ENCODE results near the gene MTERF2. TPM values are rescaled to one million over a fixed set of nuclear protein-coding genes. Genes with fewer than 3 reads are reported as not detected.
"Not testable (repeated sequence)": the region's sequence is repeated elsewhere in the genome, so short reads cannot be mapped to it uniquely, and the experiment has no call there.

The MTERF2 gene
- 10 to 100 TPM in 1 of 2 donors, 1 to 10 TPM in 1; 8.3 to 10.4 TPM for total RNA-seq
- long read RNA-seq, donor 1, partial matches to known transcripts, result 0 of 6 reads
- long read RNA-seq, donor 1, other reads (novel, unspliced or antisense), result 1 of 6 reads
- long read RNA-seq, donor 2, transcript MTERF2-201 (3 exons, 1,790 nt), result major isoform, 17 of 22 reads
- long read RNA-seq, donor 2, partial matches to known transcripts, result 0 of 22 reads
- long read RNA-seq, donor 2, other reads (novel, unspliced or antisense), result 0 of 22 reads

- DNase-seq (ENCODE audit: low spot score), result peak; percentile 97
- intact Hi-C loops (cut with DNase I), result loop anchor here in 1 of 2 donors (5.0 kb wide), 1 partner anchor 40 kb away; no protein-coding TSS in a partner anchor
These were observed at the start of gene MTERF2 for GRCh38 chr12:106986625-106987389. Gene MTERF2, minus strand, starts transcription at chr12:106987146. Its CDS starts 8,432 bp downstream, at chr12:106978714.

GRCh38 chr12:107035733-107036132 lies 48.8 kb upstream of the MTERF2 start:
- DNase-seq (ENCODE audit: low spot score), result no peak
- intact Hi-C loops (cut with DNase I), result no loop called here

- DNase-seq (ENCODE audit: low spot score), result no peak
- intact Hi-C loops (cut with DNase I), result no loop called here
These were observed 47.1 kb upstream of the MTERF2 start for GRCh38 chr12:107033758-107034739.

GRCh38 chr12:107032266-107032665 lies 45.3 kb upstream of the MTERF2 start:
- intact Hi-C loops (cut with DNase I), result no loop called here
- no peak for DNase-seq (ENCODE audit: low spot score)

- intact Hi-C loops (cut with DNase I), result no loop called here
- DNase-seq (ENCODE audit: low spot score), result no peak
These were observed 44.1 kb upstream of the MTERF2 start for GRCh38 chr12:107031061-107031460.

- no peak for DNase-seq (ENCODE audit: low spot score)
- intact Hi-C loops (cut with DNase I), result loop anchor here in 1 of 2 donors (5.0 kb wide), 1 partner anchor 42 kb away; the partner anchor contains the start of gene MTERF2
These were observed 42.1 kb upstream of the MTERF2 start for GRCh38 chr12:107029081-107029480.

- intact Hi-C loops (cut with DNase I), result loop anchor here in 1 of 2 donors (5.0 kb wide), 1 partner anchor 40 kb away; the partner anchor contains the start of gene MTERF2
- DNase-seq (ENCODE audit: low spot score), result no peak
These were observed 40.7 kb upstream of the MTERF2 start for GRCh38 chr12:107027636-107028053.

- intact Hi-C loops (cut with DNase I), result loop anchor here in 1 of 2 donors (5.0 kb wide), 1 partner anchor 40 kb away; the partner anchor contains the start of gene MTERF2
- DNase-seq (ENCODE audit: low spot score), result no peak
These were observed 40.1 kb upstream of the MTERF2 start for GRCh38 chr12:107026806-107027635.

GRCh38 chr12:107026356-107026755 lies 39.4 kb upstream of the MTERF2 start:
- not testable (repeated sequence) for DNase-seq (ENCODE audit: low spot score)
- intact Hi-C loops (cut with DNase I), result loop anchor here in 1 of 2 donors (5.0 kb wide), 1 partner anchor 39 kb away; the partner anchor contains the start of gene MTERF2

GRCh38 chr12:107025671-107026070 lies 38.7 kb upstream of the MTERF2 start:
- DNase-seq (ENCODE audit: low spot score), result no peak

GRCh38 chr12:107019546-107019945 lies 32.6 kb upstream of the MTERF2 start:
- no peak for DNase-seq (ENCODE audit: low spot score)
- intact Hi-C loops (cut with DNase I), result no loop called here

More at GRCh38 chr12:107025671-107026070, 38.7 kb upstream of the MTERF2 start:
- intact Hi-C loops (cut with DNase I), result loop anchor here in 1 of 2 donors (5.0 kb wide), 1 partner anchor 38 kb away; the partner anchor contains the start of gene MTERF2

- intact Hi-C loops (cut with DNase I), result no loop called here
- no peak for DNase-seq (ENCODE audit: low spot score)
These were observed 30.1 kb upstream of the MTERF2 start for GRCh38 chr12:107017042-107017441.

- DNase-seq (ENCODE audit: low spot score), result no peak
- intact Hi-C loops (cut with DNase I), result no loop called here
These were observed 27.1 kb upstream of the MTERF2 start for GRCh38 chr12:107014055-107014454.

GRCh38 chr12:107012736-107013425 lies 25.9 kb upstream of the MTERF2 start:
- DNase-seq (ENCODE audit: low spot score), result no peak
- intact Hi-C loops (cut with DNase I), result no loop called here

- intact Hi-C loops (cut with DNase I), result no loop called here
- DNase-seq (ENCODE audit: low spot score), result no peak
These were observed 24.6 kb upstream of the MTERF2 start for GRCh38 chr12:107011519-107011918.

- no peak for DNase-seq (ENCODE audit: low spot score)
- intact Hi-C loops (cut with DNase I), result no loop called here
These were observed 20.5 kb upstream of the MTERF2 start for GRCh38 chr12:107007411-107007810.

GRCh38 chr12:107002665-107003064 lies 15.7 kb upstream of the MTERF2 start:
- intact Hi-C loops (cut with DNase I); DNase-seq (ENCODE audit: low spot score): not testable (repeated sequence)

GRCh38 chr12:106999446-106999845 lies 12.5 kb upstream of the MTERF2 start:
- DNase-seq (ENCODE audit: low spot score), result peak; percentile 74
- intact Hi-C loops (cut with DNase I), result no loop called here
